Measurements from ENCODE around the gene ZBBX.

ZBBX gene

GRCh38 chr3:167361948-167362347, 18.1 kb downstream of the ZBBX start:
- H3K4me1 ChIP-seq (ENCODE audit: control insufficient read depth, insufficient read depth, low read length, unreplicated experiment): no peaks in the 10 kb centered on the region
- H3K79me2 ChIP-seq (ENCODE audit: control insufficient read depth, insufficient read depth, low read length, unreplicated experiment): no peaks in the 10 kb centered on the region
- no peak overlapping the region for H3K27ac ChIP-seq (ENCODE audit: low read depth, low read length)
- no peak overlapping the region for H2AFZ ChIP-seq (ENCODE audit: low read length, unreplicated experiment)
- no peaks in the 10 kb centered on the region for H3K36me3 ChIP-seq (ENCODE audit: insufficient read depth, low read length)
- no peak overlapping the region for H3K4me3 ChIP-seq (ENCODE audit: low read depth, low read length)
- H3K27me3 ChIP-seq (ENCODE audit: insufficient read depth, low read length): no peaks in the 10 kb centered on the region; the same call in 1 of the 2 replicates

DNA sequence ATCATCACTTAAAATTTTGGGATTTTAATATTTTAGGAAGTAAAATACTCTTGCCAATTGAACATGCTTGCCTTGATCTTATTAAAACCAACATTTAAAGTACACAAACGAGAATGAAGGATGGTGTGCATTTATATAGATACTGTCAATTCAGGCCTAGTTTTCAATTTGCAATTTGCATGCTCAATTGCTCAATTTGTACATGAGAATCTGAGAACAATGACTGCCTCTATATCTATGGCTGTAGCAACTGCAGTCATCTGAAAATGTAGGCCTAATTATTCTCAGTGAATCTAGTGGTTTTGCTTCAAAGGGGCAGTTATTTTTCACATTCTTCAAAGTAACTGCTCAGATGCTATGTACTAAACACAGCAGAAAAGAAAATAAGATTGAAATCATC, 18.8 kb downstream of the ZBBX start:
- H3K36me3 ChIP-seq (ENCODE audit: insufficient read depth, low read length): no peaks in the 10 kb centered on the region
- H3K4me3 ChIP-seq (ENCODE audit: low read depth, low read length): no peak overlapping the region
- no peaks in the 10 kb centered on the region for H3K79me2 ChIP-seq (ENCODE audit: control insufficient read depth, insufficient read depth, low read length, unreplicated experiment)
- no peak overlapping the region for H3K27ac ChIP-seq (ENCODE audit: low read depth, low read length)
- H2AFZ ChIP-seq (ENCODE audit: low read length, unreplicated experiment): no peak overlapping the region
- H3K4me1 ChIP-seq (ENCODE audit: control insufficient read depth, insufficient read depth, low read length, unreplicated experiment): no peaks in the 10 kb centered on the region
- H3K27me3 ChIP-seq (ENCODE audit: insufficient read depth, low read length): no peaks in the 10 kb centered on the region; the same call in 1 of the 2 replicates

DNA sequence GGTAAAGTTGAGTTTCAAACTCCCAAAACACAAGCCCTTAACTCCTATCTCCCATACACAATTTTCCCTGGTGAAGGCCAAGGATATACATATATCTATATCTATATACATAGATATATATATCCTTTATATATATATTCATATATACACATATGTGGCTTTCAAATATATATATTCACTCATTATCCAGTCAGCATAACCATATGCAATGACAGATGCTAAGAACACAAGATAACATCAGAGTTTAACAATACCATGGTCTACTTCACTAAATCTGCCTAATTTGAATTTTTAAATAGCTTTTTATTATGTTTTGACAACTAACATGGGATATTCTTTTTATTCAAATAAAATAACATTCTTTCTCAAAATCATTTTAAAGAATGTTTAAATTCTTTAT, 24.7 kb downstream of the ZBBX start:
- Histone ChIP-seq H3K27me3 (ENCODE audit: insufficient read depth, low read length) (no peaks in the 10 kb centered on the region), H3K36me3 (ENCODE audit: insufficient read depth, low read length) (no peaks in the 10 kb centered on the region), H3K79me2 (ENCODE audit: control insufficient read depth, insufficient read depth, low read length, unreplicated experiment) (no peaks in the 10 kb centered on the region), H2AFZ (ENCODE audit: low read length, unreplicated experiment) (no peak overlapping the region), H3K27ac (ENCODE audit: low read depth, low read length) (no peak overlapping the region), H3K4me3 (ENCODE audit: low read depth, low read length) (no peak overlapping the region), H3K4me1 (ENCODE audit: control insufficient read depth, insufficient read depth, low read length, unreplicated experiment) (no peaks in the 10 kb centered on the region)

DNA sequence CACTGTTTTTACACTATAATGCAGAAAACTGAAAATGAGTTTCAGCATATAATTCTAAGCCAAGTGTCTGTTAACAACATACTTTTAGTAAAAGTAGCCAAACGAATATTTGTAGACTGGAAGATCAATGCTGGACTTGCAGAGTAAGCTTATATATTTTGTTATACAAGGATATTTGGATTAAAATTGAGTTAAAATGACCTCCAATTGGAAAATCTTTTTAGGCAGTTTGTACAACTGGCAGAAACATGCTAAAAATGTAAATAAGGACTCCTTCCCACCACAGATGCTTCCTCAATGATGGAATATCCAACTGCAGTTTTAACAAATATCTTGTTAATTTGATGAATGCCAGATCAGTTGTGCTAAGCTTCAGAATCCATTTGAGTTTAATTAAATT, 25.3 kb downstream of the ZBBX start:
- Histone ChIP-seq H2AFZ (ENCODE audit: low read length, unreplicated experiment) (no peak overlapping the region), H3K27ac (ENCODE audit: low read depth, low read length) (no peak overlapping the region), H3K4me1 (ENCODE audit: control insufficient read depth, insufficient read depth, low read length, unreplicated experiment) (no peaks in the 10 kb centered on the region), H3K4me3 (ENCODE audit: low read depth, low read length) (no peak overlapping the region), H3K79me2 (ENCODE audit: control insufficient read depth, insufficient read depth, low read length, unreplicated experiment) (no peaks in the 10 kb centered on the region), H3K36me3 (ENCODE audit: insufficient read depth, low read length) (no peaks in the 10 kb centered on the region), H3K27me3 (ENCODE audit: insufficient read depth, low read length) (no peaks in the 10 kb centered on the region)

- Histone ChIP-seq H3K4me3 (ENCODE audit: low read depth, low read length) (no peak overlapping the region), H2AFZ (ENCODE audit: low read length, unreplicated experiment) (no peak overlapping the region), H3K4me1 (ENCODE audit: control insufficient read depth, insufficient read depth, low read length, unreplicated experiment) (no peaks in the 10 kb centered on the region), H3K27ac (ENCODE audit: low read depth, low read length) (no peak overlapping the region), H3K36me3 (ENCODE audit: insufficient read depth, low read length) (no peaks in the 10 kb centered on the region), H3K27me3 (ENCODE audit: insufficient read depth, low read length) (no peaks in the 10 kb centered on the region), H3K79me2 (ENCODE audit: control insufficient read depth, insufficient read depth, low read length, unreplicated experiment) (no peaks in the 10 kb centered on the region)
These were observed 29.7 kb downstream of the ZBBX start for GRCh38 chr3:167350245-167350862.

GRCh38 chr3:167346171-167346570, 33.9 kb downstream of the ZBBX start:
- no peak overlapping the region for H2AFZ ChIP-seq (ENCODE audit: low read length, unreplicated experiment)

DNA sequence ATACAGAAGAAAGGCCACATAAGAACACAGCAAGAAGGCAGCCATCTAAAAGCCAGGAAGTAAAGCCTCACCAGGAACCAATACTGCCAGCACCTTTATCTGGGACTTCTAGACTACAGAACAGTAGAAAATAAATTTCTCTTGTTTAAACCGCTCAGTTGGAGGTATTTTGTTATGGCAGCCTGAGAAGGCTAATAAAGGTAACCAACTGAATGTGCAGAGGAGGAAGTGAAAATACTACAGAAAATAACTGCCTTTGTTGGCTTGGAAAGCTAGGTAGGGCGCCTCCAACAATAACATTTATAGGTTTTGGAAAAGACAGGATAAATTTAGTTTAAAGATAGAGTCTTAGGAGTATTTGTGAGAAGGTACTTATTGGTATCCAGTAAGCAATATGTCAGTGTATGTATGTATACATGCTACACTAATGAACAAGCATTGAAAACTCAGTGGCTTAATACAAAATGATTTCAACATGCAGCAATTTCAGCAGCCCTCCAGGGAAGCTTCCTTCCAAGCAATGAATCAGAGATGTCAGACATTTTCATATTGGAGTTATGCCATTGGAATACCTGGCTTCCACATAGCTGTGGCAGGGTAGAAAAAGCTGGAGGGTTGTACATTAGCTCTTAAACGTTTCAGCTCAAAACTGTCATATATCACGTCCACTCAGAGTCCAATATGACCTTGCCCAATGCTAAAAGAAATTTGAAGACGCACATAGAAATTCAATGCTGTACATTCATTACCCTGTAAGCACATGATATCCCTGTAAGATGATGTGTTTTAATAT, 48.9 kb downstream of the ZBBX start:
- Histone ChIP-seq H3K27ac (ENCODE audit: low read depth, low read length) (no peak overlapping the region), H3K4me3 (ENCODE audit: low read depth, low read length) (no peak overlapping the region), H3K27me3 (ENCODE audit: insufficient read depth, low read length) (no peaks in the 10 kb centered on the region)

More at GRCh38 chr3:167346171-167346570, 33.9 kb downstream of the ZBBX start:
- H3K4me1 ChIP-seq (ENCODE audit: control insufficient read depth, insufficient read depth, low read length, unreplicated experiment): no peaks in the 10 kb centered on the region
- H3K27me3 ChIP-seq (ENCODE audit: insufficient read depth, low read length): no peaks in the 10 kb centered on the region
- no peaks in the 10 kb centered on the region for H3K79me2 ChIP-seq (ENCODE audit: control insufficient read depth, insufficient read depth, low read length, unreplicated experiment)
- no peaks in the 10 kb centered on the region for H3K36me3 ChIP-seq (ENCODE audit: insufficient read depth, low read length)
- H3K27ac ChIP-seq (ENCODE audit: low read depth, low read length): no peak overlapping the region
- H3K4me3 ChIP-seq (ENCODE audit: low read depth, low read length): no peak overlapping the region

DNA sequence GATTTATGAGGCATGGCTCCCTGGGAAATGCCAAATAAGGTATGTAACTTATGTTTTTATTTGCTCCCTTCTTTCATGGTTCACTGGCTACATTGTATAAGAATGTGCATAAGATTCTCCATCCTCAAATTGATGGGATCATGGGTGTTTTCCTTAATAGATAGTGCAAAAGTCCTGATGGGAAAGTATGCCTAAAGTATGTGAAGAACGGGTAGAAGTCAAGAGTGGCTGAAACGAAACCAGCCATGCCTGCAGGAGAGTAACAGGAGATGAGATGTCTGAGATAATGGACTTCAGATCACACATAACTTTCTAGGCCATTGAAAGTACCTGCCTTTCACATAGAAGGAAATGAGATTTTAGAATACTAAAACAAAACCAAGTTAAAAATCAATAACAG, 56.5 kb downstream of the ZBBX start:
- Histone ChIP-seq H2AFZ (ENCODE audit: low read length, unreplicated experiment) (no peak overlapping the region), H3K4me3 (ENCODE audit: low read depth, low read length) (no peak overlapping the region), H3K79me2 (ENCODE audit: control insufficient read depth, insufficient read depth, low read length, unreplicated experiment) (no peaks in the 10 kb centered on the region), H3K27me3 (ENCODE audit: insufficient read depth, low read length) (no peaks in the 10 kb centered on the region), H3K27ac (ENCODE audit: low read depth, low read length) (no peak overlapping the region), H3K4me1 (ENCODE audit: control insufficient read depth, insufficient read depth, low read length, unreplicated experiment) (no peaks in the 10 kb centered on the region), H3K36me3 (ENCODE audit: insufficient read depth, low read length) (no peaks in the 10 kb centered on the region)

More for the DNA sequence above, 48.9 kb downstream of the ZBBX start:
- Histone ChIP-seq H3K4me1 (ENCODE audit: control insufficient read depth, insufficient read depth, low read length, unreplicated experiment) (no peaks in the 10 kb centered on the region), H3K36me3 (ENCODE audit: insufficient read depth, low read length) (no peaks in the 10 kb centered on the region), H3K79me2 (ENCODE audit: control insufficient read depth, insufficient read depth, low read length, unreplicated experiment) (no peaks in the 10 kb centered on the region), H2AFZ (ENCODE audit: low read length, unreplicated experiment) (no peak overlapping the region)

DNA sequence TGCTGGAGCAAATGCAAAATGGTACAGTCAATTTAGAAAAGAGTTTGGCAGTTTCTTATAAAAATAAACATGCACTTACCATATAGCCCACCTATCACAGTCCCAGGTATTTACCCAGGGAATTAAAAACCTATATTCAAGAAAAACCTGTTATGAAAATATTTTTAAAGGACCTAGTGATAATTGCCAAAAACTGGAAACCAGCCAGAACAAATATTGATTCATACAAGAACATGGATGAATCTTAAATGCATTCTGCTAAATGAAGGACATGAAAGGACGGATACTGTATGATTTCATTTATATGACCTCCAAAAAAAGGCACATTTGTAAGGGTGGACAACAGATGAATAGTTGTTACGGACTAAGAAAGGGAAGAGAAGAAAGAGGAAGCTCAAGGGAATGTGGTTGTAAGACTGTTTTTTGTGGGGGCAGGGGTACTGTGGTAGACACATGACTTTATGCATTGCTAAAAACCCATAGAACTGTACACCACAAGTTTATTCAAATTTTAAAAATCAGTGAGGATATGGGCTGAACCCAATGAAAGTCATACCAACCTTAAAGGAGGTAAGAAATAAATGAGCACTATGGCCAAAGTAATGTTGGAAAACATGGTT, 61.0 kb downstream of the ZBBX start:
- Histone ChIP-seq H3K27me3 (ENCODE audit: insufficient read depth, low read length) (no peaks in the 10 kb centered on the region), H3K79me2 (ENCODE audit: control insufficient read depth, insufficient read depth, low read length, unreplicated experiment) (no peaks in the 10 kb centered on the region), H3K4me3 (ENCODE audit: low read depth, low read length) (no peak overlapping the region), H2AFZ (ENCODE audit: low read length, unreplicated experiment) (no peak overlapping the region), H3K36me3 (ENCODE audit: insufficient read depth, low read length) (no peaks in the 10 kb centered on the region), H3K4me1 (ENCODE audit: control insufficient read depth, insufficient read depth, low read length, unreplicated experiment) (no peaks in the 10 kb centered on the region), H3K27ac (ENCODE audit: low read depth, low read length) (no peak overlapping the region)

DNA sequence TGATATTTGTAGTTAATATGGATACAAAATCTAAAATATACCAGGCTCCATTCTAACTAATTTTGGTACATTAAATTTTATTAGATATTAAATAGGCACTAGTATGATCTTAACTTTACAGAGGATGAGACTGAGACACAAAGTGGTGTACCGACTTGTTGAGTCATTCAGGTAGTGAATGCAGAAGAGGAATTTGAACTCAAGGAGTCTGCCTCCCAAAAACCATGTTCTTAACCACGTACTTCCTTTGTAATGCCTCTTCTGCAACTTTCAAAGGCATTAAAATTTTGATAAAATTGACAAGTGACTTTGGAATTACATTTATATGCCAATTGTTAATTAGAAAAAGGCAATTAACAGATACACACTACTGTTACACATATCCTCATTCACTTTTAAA, 61.8 kb downstream of the ZBBX start:
- Histone ChIP-seq H3K27ac (ENCODE audit: low read depth, low read length) (no peak overlapping the region), H3K4me3 (ENCODE audit: low read depth, low read length) (no peak overlapping the region), H3K36me3 (ENCODE audit: insufficient read depth, low read length) (no peaks in the 10 kb centered on the region), H2AFZ (ENCODE audit: low read length, unreplicated experiment) (no peak overlapping the region), H3K27me3 (ENCODE audit: insufficient read depth, low read length) (no peaks in the 10 kb centered on the region), H3K4me1 (ENCODE audit: control insufficient read depth, insufficient read depth, low read length, unreplicated experiment) (no peaks in the 10 kb centered on the region), H3K79me2 (ENCODE audit: control insufficient read depth, insufficient read depth, low read length, unreplicated experiment) (no peaks in the 10 kb centered on the region)

GRCh38 chr3:167306319-167306718, 73.8 kb downstream of the ZBBX start:
- Histone ChIP-seq H3K79me2 (ENCODE audit: control insufficient read depth, insufficient read depth, low read length, unreplicated experiment) (no peaks in the 10 kb centered on the region), H3K27me3 (ENCODE audit: insufficient read depth, low read length) (no peaks in the 10 kb centered on the region), H2AFZ (ENCODE audit: low read length, unreplicated experiment) (no peak overlapping the region), H3K27ac (ENCODE audit: low read depth, low read length) (no peak overlapping the region), H3K36me3 (ENCODE audit: insufficient read depth, low read length) (no peaks in the 10 kb centered on the region), H3K4me3 (ENCODE audit: low read depth, low read length) (no peak overlapping the region), H3K4me1 (ENCODE audit: control insufficient read depth, insufficient read depth, low read length, unreplicated experiment) (no peaks in the 10 kb centered on the region)

Measured in ACC112 (cell line).